GM23338 (cell line): ENCODE measurements around the gene THADA.

ENCODE experiments used
- CTCF ChIP-seq, 2 experiments: fragments of 200-600 bp in 1 of 2; sonication (generic) in 1 of 2; conservative IDR thresholded peaks; 2 replicates each; pipeline versions ENCODE4 v1.5.1 to v1.6.1; 2016 to 2017; ENCODE audit warnings: antibody characterized with exemption in 2 of 2, low read depth in 2 of 2, mild to moderate bottlenecking in 2 of 2, moderate library complexity in 1 of 2
- ETS1 ChIP-seq: IDR thresholded peaks from 2 replicates; pipeline ENCODE4 v1.6.1; 2016; ENCODE audit warnings: antibody characterized with exemption
- EZH2 ChIP-seq: fragments of 200-600 bp; sonication (generic); IDR thresholded peaks from one replicate; pipeline ENCODE4 v1.8.0; 2017; ENCODE audit warnings: antibody characterized with exemption, mild to moderate bottlenecking, low read depth; ENCODE audit not compliant: unreplicated experiment
- EZH2phosphoT487 ChIP-seq: fragments of 200-600 bp; sonication (generic); IDR thresholded peaks from one replicate; pipeline ENCODE4 v1.8.1; 2018; ENCODE audit warnings: antibody characterized with exemption; ENCODE audit not compliant: unreplicated experiment
- JUNB ChIP-seq: IDR thresholded peaks from one replicate; pipeline ENCODE4 v1.6.1; 2016; ENCODE audit warnings: antibody characterized with exemption; ENCODE audit not compliant: unreplicated experiment
- POLR2AphosphoS5 ChIP-seq: IDR thresholded peaks from 2 replicates; pipeline ENCODE4 v1.6.1; 2016; ENCODE audit warnings: antibody characterized with exemption, low read depth
- REST ChIP-seq: IDR thresholded peaks from one replicate; pipeline ENCODE4 v1.6.1; 2018; ENCODE audit warnings: antibody characterized with exemption; ENCODE audit not compliant: unreplicated experiment
- ZNF114 ChIP-seq: fragments of 250-450 bp; sonication (Bioruptor Pico); IDR thresholded peaks from 2 replicates; pipeline ENCODE4 v1.5.0; 2020; ENCODE audit warnings: mild to moderate bottlenecking, moderate library complexity
- ZNF462 ChIP-seq: fragments of 250-450 bp; sonication (Bioruptor Pico); IDR thresholded peaks from 2 replicates; pipeline ENCODE4 v1.5.0; 2020; ENCODE audit warnings: mild to moderate bottlenecking, moderate library complexity

GRCh38 chr2:43585708-43586107 is 10.1 kb downstream of the THADA start:
- TF ChIP-seq CTCF (conservative IDR thresholded peaks at IDR 0.05; ENCODE audit: low read depth in 2 of 2) (no peak), POLR2AphosphoS5 (no peak), EZH2 (no peak), ETS1 (no peak), REST (no peak), EZH2phosphoT487 (no peak), ZNF114 (CRISPR knock-in tag) (no peak), JUNB (no peak), ZNF462 (CRISPR knock-in tag) (no peak)
